Muscle of leg (tissue), 11 donors: ENCODE measurements around the gene BCL11B. TPM values are rescaled to one million over a fixed set of nuclear protein-coding genes. Genes with fewer than 3 reads are reported as not detected.
A peak's percentile ranks its signal among the peaks of the same experiment; 100 is the strongest.

Experiments used
- DNase-seq: peaks from one replicate; pipeline ENCODE4 v3.0.0; 2013
- H3K27ac ChIP-seq: one replicate; pipeline ENCODE4 v1.5.1; 2013; ENCODE audit warnings: mild to moderate bottlenecking, low read length, control low read depth
- H3K27me3 ChIP-seq: one replicate; pipeline ENCODE4 v1.6.1; 2013; ENCODE audit warnings: low read length; ENCODE audit not compliant: control insufficient read depth, insufficient read depth
- H3K36me3 ChIP-seq: one replicate; pipeline ENCODE4 v1.6.1; 2013; ENCODE audit warnings: low read length; ENCODE audit not compliant: control insufficient read depth, insufficient read depth
- H3K4me1 ChIP-seq: one replicate; pipeline ENCODE4 v1.6.1; 2013; ENCODE audit warnings: low read length; ENCODE audit not compliant: control insufficient read depth, insufficient read depth
- H3K4me3 ChIP-seq: one replicate; pipeline ENCODE4 v1.5.1; 2013; ENCODE audit warnings: low read length, control low read depth
- H3K9me3 ChIP-seq: replicated peaks from 2 replicates; pipeline ENCODE4 v1.6.1; 2013; ENCODE audit warnings: low read depth, low read length; ENCODE audit not compliant: control insufficient read depth
- WGBS: methylation state at CpG from one replicate; pipeline ENCODE4 v1.1.5; 2013; ENCODE audit warnings: missing lambda C conversion rate; ENCODE audit not compliant: insufficient coverage; 5-methylcytosine and 5-hydroxymethylcytosine counted together
- polyA plus RNA-seq, 8 donors: library from polyadenylated mRNA; unstranded; fragments of 120-200 nt; gene quantifications; one replicate each; pipeline versions ENCODE4 v1.2.1 to v1.2.3, GENCODE V29; 2013; ENCODE audit warnings: inconsistent platforms in 1 of 8, low replicate concordance in 1 of 8; ENCODE audit not compliant: insufficient read length in 8 of 8, insufficient read depth in 1 of 8
- total RNA-seq: library from RNA; stranded (reverse); fragments of 120-200 nt; gene quantifications from one replicate; pipeline ENCODE4 v1.2.4, GENCODE V29; 2013

BCL11B gene
- total and polyA plus RNA-seq, 9 donors, result 0.89 to 6.3 (median 1.4) TPM

DNA sequence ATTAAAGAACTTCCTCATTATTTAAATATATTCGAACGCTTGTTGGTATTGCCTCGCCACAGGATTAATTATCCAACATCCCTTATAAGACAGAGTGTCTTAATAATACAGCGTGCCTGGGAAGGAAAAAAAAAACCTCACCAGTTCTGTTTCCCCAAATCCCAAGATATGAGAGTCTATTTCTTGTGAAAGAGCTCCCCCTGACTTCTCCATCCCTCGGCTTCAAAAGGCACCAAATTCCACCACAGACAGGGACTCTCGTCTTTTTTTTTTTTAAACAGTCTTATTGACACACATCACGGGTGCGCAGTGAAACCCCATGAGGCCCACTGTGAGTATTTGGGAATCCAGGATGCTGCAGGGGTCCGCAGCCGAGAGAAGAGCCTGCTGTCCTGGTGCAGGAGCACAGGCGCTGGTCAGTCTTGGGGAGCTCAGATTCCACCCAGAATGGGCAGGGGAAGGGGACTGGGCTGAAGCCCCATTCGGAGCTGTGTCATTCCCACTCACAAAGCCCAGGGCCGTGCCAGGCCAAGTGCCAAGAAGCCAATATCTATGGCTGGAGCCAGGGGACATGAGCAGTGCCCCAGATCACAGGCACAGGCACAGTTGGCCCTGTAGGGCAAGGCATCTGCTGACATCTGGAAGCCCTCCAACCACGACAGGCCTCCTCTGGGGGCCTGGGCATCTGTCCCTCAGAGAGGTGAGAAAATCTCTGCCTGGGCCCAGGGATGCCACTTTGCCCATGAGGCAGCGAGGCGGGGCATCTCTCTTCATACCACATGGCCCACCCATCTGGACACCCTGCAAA, 71.9 kb downstream of the BCL11B start:
- 53% methylated on average over 8 of the region's 16 CpGs for WGBS
- no peak overlapping the region for H3K4me3 ChIP-seq
- no peaks in the 10 kb centered on the region for H3K9me3 ChIP-seq
- no peaks in the 10 kb centered on the region for H3K36me3 ChIP-seq
- peaks cover 29% of the 10 kb centered on the region for H3K27me3 ChIP-seq
- peaks cover 20% of the 10 kb centered on the region for H3K4me1 ChIP-seq
- H3K27ac ChIP-seq, result no peak overlapping the region
- peak; percentile 61 for DNase-seq

- no peak for DNase-seq
- 91% methylated on average over 6 of the region's 24 CpGs for WGBS
- H3K36me3 ChIP-seq, result no peaks in the 10 kb centered on the region
- peaks cover 33% of the 10 kb centered on the region for H3K27me3 ChIP-seq
- H3K4me1 ChIP-seq, result peaks cover 20% of the 10 kb centered on the region
- H3K9me3 ChIP-seq, result no peaks in the 10 kb centered on the region
- H3K27ac ChIP-seq, result no peak overlapping the region
- H3K4me3 ChIP-seq, result no peak overlapping the region
Measured at GRCh38 chr14:99198746-99199502, 73.1 kb downstream of the BCL11B start.

GRCh38 chr14:99196310-99196650, 75.7 kb downstream of the BCL11B start:
- H3K36me3 ChIP-seq, result no peaks in the 10 kb centered on the region
- DNase-seq, result no peak
- H3K4me1 ChIP-seq, result peaks cover 26% of the 10 kb centered on the region
- H3K27ac ChIP-seq, result no peak overlapping the region
- H3K9me3 ChIP-seq, result no peaks in the 10 kb centered on the region
- H3K4me3 ChIP-seq, result no peak overlapping the region
- WGBS, result 82% methylated on average over 4 of the region's 5 CpGs
- peaks cover 34% of the 10 kb centered on the region for H3K27me3 ChIP-seq

DNA sequence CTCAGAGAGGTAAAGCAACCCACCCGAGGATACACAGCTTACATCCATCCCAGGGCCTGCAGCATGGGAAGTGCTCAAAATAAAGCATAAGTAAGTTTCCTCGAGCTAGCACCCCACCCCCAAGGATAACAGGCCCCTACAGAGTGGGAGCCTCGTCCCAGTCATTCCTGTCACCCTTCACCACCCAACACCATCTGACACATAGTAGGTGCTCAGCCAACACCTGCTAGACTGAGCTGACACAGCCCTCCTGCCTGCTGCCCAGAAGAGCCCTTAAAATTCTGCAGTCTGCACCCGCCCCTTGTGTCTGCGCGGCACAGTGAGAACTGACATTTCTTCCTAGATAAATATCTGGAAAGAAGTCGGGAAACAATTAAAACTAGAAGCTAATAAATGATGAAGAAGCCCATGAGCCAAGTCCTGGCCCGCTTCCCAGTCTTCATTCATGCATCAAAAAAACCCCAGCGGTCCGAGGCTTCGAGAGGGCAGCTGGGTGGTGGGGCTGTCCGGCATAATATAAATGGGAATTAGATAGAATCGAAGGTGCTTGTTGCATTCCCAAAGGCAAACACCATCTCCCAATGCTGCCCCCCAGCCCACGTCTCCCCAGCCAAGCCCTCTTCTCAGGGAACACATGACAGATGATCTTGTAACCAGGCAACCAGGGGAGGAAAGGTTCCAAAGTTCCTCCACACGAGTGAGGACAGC, 76.2 kb downstream of the BCL11B start:
- H3K27me3 ChIP-seq, result peaks cover 34% of the 10 kb centered on the region
- H3K4me1 ChIP-seq, result peaks cover 28% of the 10 kb centered on the region
- WGBS, result 75% methylated on average over 4 of the region's 15 CpGs
- no peak for DNase-seq
- H3K9me3 ChIP-seq, result no peaks in the 10 kb centered on the region
- no peak overlapping the region for H3K4me3 ChIP-seq
- no peak overlapping the region for H3K27ac ChIP-seq
- no peaks in the 10 kb centered on the region for H3K36me3 ChIP-seq

GRCh38 chr14:99194736-99195135, 77.3 kb downstream of the BCL11B start:
- Histone ChIP-seq H3K4me1 (peaks cover 19% of the 10 kb centered on the region), H3K27me3 (peaks cover 35% of the 10 kb centered on the region), H3K4me3 (no peak overlapping the region), H3K9me3 (no peaks in the 10 kb centered on the region), H3K27ac (no peak overlapping the region), H3K36me3 (no peaks in the 10 kb centered on the region)
- 92% methylated on average over 13 of the region's 13 CpGs for WGBS
- no peak for DNase-seq

GRCh38 chr14:99194136-99194535, 77.9 kb downstream of the BCL11B start:
- H3K27ac ChIP-seq, result no peak overlapping the region
- H3K36me3 ChIP-seq, result no peaks in the 10 kb centered on the region
- no peak for DNase-seq
- peaks cover 38% of the 10 kb centered on the region for H3K27me3 ChIP-seq
- 85% methylated on average over 7 of the region's 7 CpGs for WGBS
- no peaks in the 10 kb centered on the region for H3K9me3 ChIP-seq
- H3K4me1 ChIP-seq, result peaks cover 19% of the 10 kb centered on the region
- H3K4me3 ChIP-seq, result no peak overlapping the region

GRCh38 chr14:99192830-99193229, 79.2 kb downstream of the BCL11B start:
- no peak for DNase-seq
- Histone ChIP-seq H3K4me1 (peaks cover 25% of the 10 kb centered on the region), H3K27me3 (peaks cover 32% of the 10 kb centered on the region), H3K36me3 (no peaks in the 10 kb centered on the region), H3K9me3 (no peaks in the 10 kb centered on the region), H3K27ac (no peak overlapping the region), H3K4me3 (no peak overlapping the region)
- WGBS, result 70% methylated on average over 4 of the region's 6 CpGs

DNA sequence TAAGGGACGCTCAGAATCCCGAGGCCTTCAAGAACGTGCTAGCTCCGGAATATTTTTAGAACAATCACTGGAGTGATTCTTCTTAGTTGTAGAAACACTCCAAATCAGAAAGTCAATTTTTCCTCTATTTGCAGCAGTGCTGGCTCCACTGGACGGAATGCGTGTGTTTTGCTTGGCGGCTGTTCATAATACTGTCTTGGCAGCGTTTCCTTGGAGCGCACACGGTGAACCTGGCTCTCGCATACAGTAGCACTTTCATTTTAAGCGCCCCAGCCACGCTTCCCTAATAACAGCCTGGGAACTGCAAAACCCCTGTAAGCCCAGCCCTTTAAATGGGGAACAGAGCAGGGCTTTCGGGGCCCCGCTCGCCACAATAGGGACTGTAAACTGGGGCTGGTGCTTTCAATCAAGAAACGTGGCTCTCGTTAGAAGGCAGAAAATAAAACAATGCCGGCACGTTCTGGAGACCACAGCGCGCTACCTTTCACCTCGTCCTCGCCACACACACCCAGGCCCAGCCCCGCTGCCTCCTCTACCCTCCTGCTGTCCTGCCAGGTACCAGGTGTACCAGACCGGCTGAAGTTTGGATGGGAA, 79.9 kb downstream of the BCL11B start:
- peak; percentile 96 for DNase-seq
- H3K4me1 ChIP-seq, result peaks cover 25% of the 10 kb centered on the region
- no peaks in the 10 kb centered on the region for H3K9me3 ChIP-seq
- peak overlapping the region; percentile 80 for H3K27ac ChIP-seq
- H3K27me3 ChIP-seq, result peaks cover 31% of the 10 kb centered on the region
- peak overlapping the region; percentile 41 for H3K4me3 ChIP-seq
- H3K36me3 ChIP-seq, result no peaks in the 10 kb centered on the region
- 6% methylated on average over 15 of the region's 26 CpGs for WGBS

DNA sequence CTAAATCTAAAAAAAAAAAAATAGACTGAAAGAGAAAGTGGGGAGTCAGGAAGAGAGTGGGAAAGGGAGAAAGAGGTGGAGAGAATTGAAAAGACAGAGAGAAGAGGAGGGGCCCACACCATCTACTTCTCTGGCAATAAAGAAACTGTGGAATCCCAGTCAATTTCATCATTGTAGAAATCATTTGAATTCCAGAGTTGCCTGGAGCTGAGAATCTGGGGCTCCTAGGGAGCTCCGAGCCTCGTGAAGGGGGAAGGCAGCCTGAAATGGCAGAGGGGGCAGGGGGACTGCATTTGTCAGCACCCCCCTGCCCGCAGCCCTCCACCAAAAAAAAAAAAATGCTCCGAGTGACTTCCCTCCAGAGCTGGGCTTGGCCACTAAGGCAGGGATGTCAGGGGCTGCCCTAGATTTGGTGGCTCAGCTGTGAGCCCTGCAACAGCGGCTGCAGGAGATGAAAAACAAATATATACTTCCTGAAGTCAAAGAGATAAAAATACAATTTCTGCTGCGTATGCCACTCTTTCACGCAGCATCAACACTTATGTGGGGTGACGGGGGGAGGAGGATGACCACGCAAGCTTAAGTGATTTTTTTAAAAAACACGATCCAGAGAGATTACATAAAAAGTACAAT, 80.5 kb downstream of the BCL11B start:
- 0% methylated on average over 3 of the region's 10 CpGs for WGBS
- no peaks in the 10 kb centered on the region for H3K9me3 ChIP-seq
- peak; percentile 57 for DNase-seq
- peaks cover 25% of the 10 kb centered on the region for H3K4me1 ChIP-seq
- H3K27ac ChIP-seq, result peak overlapping the region; percentile 80
- H3K4me3 ChIP-seq, result peak overlapping the region; percentile 41
- H3K27me3 ChIP-seq, result peaks cover 31% of the 10 kb centered on the region
- H3K36me3 ChIP-seq, result no peaks in the 10 kb centered on the region
